Endodermal cell (in vitro differentiated cells): ENCODE data around the gene HTR3A. TPM values are rescaled to one million over a fixed set of nuclear protein-coding genes. Genes with fewer than 3 reads are reported as not detected.

Source experiments
- DNase-seq: peaks from one replicate; pipeline ENCODE4 v3.0.0-alpha.2; 2017
- H3K27ac ChIP-seq: 2 replicates; pipeline ENCODE4 v1.5.1; 2013; ENCODE audit warnings: mild to moderate bottlenecking, low read depth, low read length, moderate library complexity
- H3K27me3 ChIP-seq: 2 replicates; pipeline ENCODE4 v1.6.1; 2013; ENCODE audit warnings: mild to moderate bottlenecking, low read length, moderate library complexity; ENCODE audit not compliant: insufficient read depth, control insufficient read depth, poor library complexity, severe bottlenecking
- H3K36me3 ChIP-seq: 2 replicates; pipeline ENCODE4 v1.7.0; 2013; ENCODE audit warnings: mild to moderate bottlenecking, low read length, moderate library complexity; ENCODE audit not compliant: control insufficient read depth, insufficient read depth
- H3K4me1 ChIP-seq: one replicate; pipeline ENCODE4 v1.7.0; 2013; ENCODE audit warnings: low read length; ENCODE audit not compliant: control insufficient read depth, insufficient read depth
- H3K4me3 ChIP-seq: 2 replicates; pipeline ENCODE4 v1.5.1; 2013; ENCODE audit warnings: mild to moderate bottlenecking, low read length, moderate library complexity
- H3K9ac ChIP-seq: 2 replicates; pipeline ENCODE4 v1.6.1; 2013; ENCODE audit warnings: mild to moderate bottlenecking, low read length, moderate library complexity; ENCODE audit not compliant: poor library complexity, severe bottlenecking; ENCODE audit errors: extremely low read depth
- H3K9me3 ChIP-seq: 2 replicates; pipeline ENCODE4 v1.6.1; 2013; ENCODE audit warnings: mild to moderate bottlenecking, low read length, moderate library complexity; ENCODE audit not compliant: control insufficient read depth
- H3K27ac Mint-ChIP-seq: 2 replicates; pipeline ENCODE4 v1.8.0; 2020; ENCODE audit warnings: mixed read lengths
- H3K27me3 Mint-ChIP-seq: 2 replicates; pipeline ENCODE4 v1.8.0; 2021; ENCODE audit warnings: mild to moderate bottlenecking, mixed read lengths; ENCODE audit not compliant: insufficient read depth
- H3K36me3 Mint-ChIP-seq: 2 replicates; pipeline ENCODE4 v1.8.0; 2020; ENCODE audit warnings: low read depth, mixed read lengths
- H3K4me1 Mint-ChIP-seq: 2 replicates; pipeline ENCODE4 v1.8.0; 2020; ENCODE audit warnings: mixed read lengths
- H3K4me3 Mint-ChIP-seq: 2 replicates; pipeline ENCODE4 v1.8.0; 2020; ENCODE audit warnings: mild to moderate bottlenecking, moderate library complexity, mixed read lengths
- H3K9me3 Mint-ChIP-seq: 2 replicates; pipeline ENCODE4 v1.8.0; 2020; ENCODE audit warnings: mild to moderate bottlenecking, mixed read lengths
- CTCF ChIP-seq: fragments of 200-600 bp; sonication (generic); conservative IDR thresholded peaks from 2 replicates; pipeline ENCODE4 v1.5.0; 2021; ENCODE audit warnings: antibody characterized with exemption, mild to moderate bottlenecking
- whole genome bisulfite sequencing, 2 experiments: methylation state at CpG; one replicate each; pipeline versions ENCODE4 v1.1.5 to v1.1.7; 2013; ENCODE audit warnings: missing lambda C conversion rate in 2 of 2, mixed read lengths in 1 of 2; ENCODE audit not compliant: insufficient coverage in 1 of 2, insufficient read length in 1 of 2; 5-methylcytosine and 5-hydroxymethylcytosine counted together
- total RNA-seq, 2 donors: library from RNA; stranded (reverse); fragmentation: NEBNext Ultra II Directional in 1 of 2; extraction: Animal tissue kit (Norgen Biotek cat#: 25700) in 1 of 2; gene quantifications; 2 replicates in 1 of 2; 3 replicates in 1 of 2; pipeline ENCODE4 v1.2.1, GENCODE V29; 2021

HTR3A gene
- total RNA-seq, 2 donors from 2014 or later = 0.55 TPM; not detected in 1

GRCh38 chr11:114015117-114015516 lies 40.2 kb downstream of the HTR3A start:
- Histone ChIP-seq H3K9me3 (no peaks in the 10 kb centered on the region), H3K4me3 (no peak overlapping the region), H3K9ac (no peak overlapping the region), H3K4me1 (no peaks in the 10 kb centered on the region), H3K27me3 (no peaks in the 10 kb centered on the region), H3K27ac (no peak overlapping the region), H3K36me3 (no peaks in the 10 kb centered on the region)
- peaks cover 6% of the 10 kb centered on the region for H3K27me3 Mint-ChIP-seq
- no peak for TF ChIP-seq CTCF
- peak; percentile 57 for DNase-seq
- H3K4me1 Mint-ChIP-seq = no peaks in the 10 kb centered on the region
- WGBS, 2 experiments = 52% methylated on average over 6 of the region's 6 CpGs
- no peak overlapping the region for H3K27ac Mint-ChIP-seq
- no peaks in the 10 kb centered on the region for H3K36me3 Mint-ChIP-seq
- H3K4me3 Mint-ChIP-seq = no peak overlapping the region
- H3K9me3 Mint-ChIP-seq = no peaks in the 10 kb centered on the region

- 74 to 89% methylated on average over 2 of the region's 2 CpGs for WGBS, 2 experiments
Measured at GRCh38 chr11:114016986-114017385, 42.1 kb downstream of the HTR3A start.

GRCh38 chr11:114017723-114018122 lies 42.8 kb downstream of the HTR3A start:
- Histone ChIP-seq H3K9me3 (no peaks in the 10 kb centered on the region), H3K27ac (no peak overlapping the region), H3K36me3 (no peaks in the 10 kb centered on the region), H3K9ac (no peak overlapping the region), H3K4me3 (no peak overlapping the region), H3K4me1 (no peaks in the 10 kb centered on the region), H3K27me3 (no peaks in the 10 kb centered on the region)
- H3K36me3 Mint-ChIP-seq = no peaks in the 10 kb centered on the region
- no peak for DNase-seq
- peaks cover 2% of the 10 kb centered on the region for H3K27me3 Mint-ChIP-seq
- H3K27ac Mint-ChIP-seq = no peak overlapping the region
- 38 to 69% methylated on average over 1 to 2 of the region's 2 CpGs for WGBS, 2 experiments
- no peaks in the 10 kb centered on the region for H3K4me1 Mint-ChIP-seq
- TF ChIP-seq CTCF = no peak
- H3K9me3 Mint-ChIP-seq = no peaks in the 10 kb centered on the region
- no peak overlapping the region for H3K4me3 Mint-ChIP-seq

More at GRCh38 chr11:114016986-114017385, 42.1 kb downstream of the HTR3A start:
- Histone ChIP-seq H3K36me3 (no peaks in the 10 kb centered on the region), H3K4me1 (no peaks in the 10 kb centered on the region), H3K27ac (no peak overlapping the region), H3K27me3 (no peaks in the 10 kb centered on the region), H3K4me3 (no peak overlapping the region), H3K9me3 (no peaks in the 10 kb centered on the region), H3K9ac (no peak overlapping the region)
- no peak for DNase-seq
- no peaks in the 10 kb centered on the region for H3K9me3 Mint-ChIP-seq
- H3K4me3 Mint-ChIP-seq = no peak overlapping the region
- no peak overlapping the region for H3K27ac Mint-ChIP-seq
- TF ChIP-seq CTCF = no peak
- H3K27me3 Mint-ChIP-seq = peaks cover 2% of the 10 kb centered on the region
- H3K36me3 Mint-ChIP-seq = no peaks in the 10 kb centered on the region
- no peaks in the 10 kb centered on the region for H3K4me1 Mint-ChIP-seq
